Activated naive CD8-positive, alpha-beta T cell treated with anti-CD3 and anti-CD28 coated beads for 36 hours (primary cell): ENCODE data around the gene CEP112. TPM values are rescaled to one million over a fixed set of nuclear protein-coding genes. Genes with fewer than 3 reads are reported as not detected.

ENCODE experiments used
- DNase-seq: peaks from one replicate; pipeline ENCODE4 v3.0.0; 2021
- H3K27ac Mint-ChIP-seq: one replicate; pipeline ENCODE4 v1.8.0; 2022; ENCODE audit warnings: mild to moderate bottlenecking, moderate library complexity, mixed read lengths
- H3K27me3 Mint-ChIP-seq: one replicate; pipeline ENCODE4 v1.8.0; 2022; ENCODE audit warnings: mild to moderate bottlenecking, mixed read lengths
- H3K36me3 Mint-ChIP-seq: one replicate; pipeline ENCODE4 v1.8.0; 2021; ENCODE audit warnings: mild to moderate bottlenecking, mixed read lengths
- H3K4me1 Mint-ChIP-seq: one replicate; pipeline ENCODE4 v1.8.0; 2021; ENCODE audit warnings: mixed read lengths
- H3K4me3 Mint-ChIP-seq: one replicate; pipeline ENCODE4 v1.8.0; 2022; ENCODE audit warnings: mild to moderate bottlenecking, moderate library complexity, mixed read lengths
- H3K9me3 Mint-ChIP-seq: one replicate; pipeline ENCODE4 v1.8.0; 2022; ENCODE audit warnings: mixed read lengths
- total RNA-seq, 2 experiments: library from RNA; stranded (reverse); gene quantifications; one replicate each; pipeline ENCODE4 v1.2.3, GENCODE V29; 2021

CEP112 gene
- total RNA-seq, 2 experiments from 2014 or later: 0.54 to 1.3 TPM

- Mint-ChIP-seq H3K36me3 (no peaks in the 10 kb centered on the region), H3K4me1 (peaks cover 17% of the 10 kb centered on the region), H3K4me3 (no peak overlapping the region), H3K27ac (no peak overlapping the region), H3K9me3 (no peaks in the 10 kb centered on the region), H3K27me3 (no peaks in the 10 kb centered on the region)
- no peak for DNase-seq
These were observed 605.0 kb downstream of the CEP112 start for GRCh38 chr17:65586899-65587298.

Other genes with a start within 250 kb of the CEP112 start
- not detected for gene APOH, start 37.3 kb upstream of the CEP112 start, total RNA-seq
- 10 to 100 TPM; 63.5 to 65.8 TPM for gene PRKCA, start 110.5 kb upstream of the CEP112 start, total RNA-seq